Stimulated activated CD8-positive, alpha-beta memory T cell treated with anti-CD3 and anti-CD28 coated beads, Interleukin-15, amount 100 ng/mL, for 1 hour (primary cell): ENCODE data around the gene PEAR1.

Source experiments
- DNase-seq: peaks from one replicate; pipeline ENCODE4 v3.0.0-alpha.2; 2020; ENCODE audit warnings: low read depth

Gene PEAR1, protein sequence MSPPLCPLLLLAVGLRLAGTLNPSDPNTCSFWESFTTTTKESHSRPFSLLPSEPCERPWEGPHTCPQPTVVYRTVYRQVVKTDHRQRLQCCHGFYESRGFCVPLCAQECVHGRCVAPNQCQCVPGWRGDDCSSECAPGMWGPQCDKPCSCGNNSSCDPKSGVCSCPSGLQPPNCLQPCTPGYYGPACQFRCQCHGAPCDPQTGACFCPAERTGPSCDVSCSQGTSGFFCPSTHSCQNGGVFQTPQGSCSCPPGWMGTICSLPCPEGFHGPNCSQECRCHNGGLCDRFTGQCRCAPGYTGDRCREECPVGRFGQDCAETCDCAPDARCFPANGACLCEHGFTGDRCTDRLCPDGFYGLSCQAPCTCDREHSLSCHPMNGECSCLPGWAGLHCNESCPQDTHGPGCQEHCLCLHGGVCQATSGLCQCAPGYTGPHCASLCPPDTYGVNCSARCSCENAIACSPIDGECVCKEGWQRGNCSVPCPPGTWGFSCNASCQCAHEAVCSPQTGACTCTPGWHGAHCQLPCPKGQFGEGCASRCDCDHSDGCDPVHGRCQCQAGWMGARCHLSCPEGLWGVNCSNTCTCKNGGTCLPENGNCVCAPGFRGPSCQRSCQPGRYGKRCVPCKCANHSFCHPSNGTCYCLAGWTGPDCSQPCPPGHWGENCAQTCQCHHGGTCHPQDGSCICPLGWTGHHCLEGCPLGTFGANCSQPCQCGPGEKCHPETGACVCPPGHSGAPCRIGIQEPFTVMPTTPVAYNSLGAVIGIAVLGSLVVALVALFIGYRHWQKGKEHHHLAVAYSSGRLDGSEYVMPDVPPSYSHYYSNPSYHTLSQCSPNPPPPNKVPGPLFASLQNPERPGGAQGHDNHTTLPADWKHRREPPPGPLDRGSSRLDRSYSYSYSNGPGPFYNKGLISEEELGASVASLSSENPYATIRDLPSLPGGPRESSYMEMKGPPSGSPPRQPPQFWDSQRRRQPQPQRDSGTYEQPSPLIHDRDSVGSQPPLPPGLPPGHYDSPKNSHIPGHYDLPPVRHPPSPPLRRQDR

DNA sequence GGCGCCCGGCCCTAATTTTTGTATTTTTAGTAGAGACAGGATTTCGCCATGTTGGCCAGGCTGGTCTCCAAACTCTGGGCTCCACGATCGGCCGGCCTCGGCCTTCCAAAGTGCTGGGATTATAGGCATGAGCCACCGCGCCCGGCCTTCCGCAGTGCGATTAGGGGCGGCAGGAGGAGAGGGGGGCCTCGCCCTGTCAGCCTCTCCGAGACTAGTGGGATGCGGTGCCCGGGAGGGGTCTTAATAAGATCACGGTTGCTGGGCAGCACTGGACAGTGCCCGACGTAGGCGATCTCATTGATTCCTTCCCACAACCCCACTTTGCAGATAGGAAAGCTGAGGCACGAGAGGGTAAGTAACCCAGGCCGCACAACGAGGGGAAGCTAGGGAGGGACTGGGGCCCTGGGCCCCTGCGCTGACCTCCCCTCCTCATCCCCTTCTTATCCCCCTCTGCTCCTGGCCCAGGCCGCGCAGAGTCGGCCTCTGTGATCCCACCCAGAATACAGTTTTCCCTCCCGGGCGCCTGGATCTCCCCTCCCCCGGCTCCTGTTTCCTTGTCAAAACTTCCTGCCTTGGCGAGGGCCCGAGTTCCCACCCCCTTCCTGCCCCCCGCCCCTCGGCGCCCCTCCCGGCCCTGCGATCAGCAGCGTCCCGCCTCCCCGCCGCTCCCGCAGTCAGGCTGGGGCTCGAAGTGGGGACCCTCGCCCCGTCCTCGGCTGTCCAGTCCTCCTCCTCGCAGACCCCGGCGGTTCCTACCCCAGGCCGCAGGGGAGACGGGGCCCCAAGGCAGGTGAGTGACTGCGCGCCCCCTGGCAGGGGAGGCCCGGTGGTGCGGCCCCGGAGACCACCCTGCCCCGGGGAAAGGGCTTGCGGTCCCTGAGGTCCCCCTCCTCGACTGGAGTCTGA is at the start of gene PEAR1:
Gene PEAR1, plus strand, starts transcription at position 671 of the 906 bp plus-strand sequence. CDS start 10,209 bp downstream, outside the sequence.
- no peak for DNase-seq

DNA sequence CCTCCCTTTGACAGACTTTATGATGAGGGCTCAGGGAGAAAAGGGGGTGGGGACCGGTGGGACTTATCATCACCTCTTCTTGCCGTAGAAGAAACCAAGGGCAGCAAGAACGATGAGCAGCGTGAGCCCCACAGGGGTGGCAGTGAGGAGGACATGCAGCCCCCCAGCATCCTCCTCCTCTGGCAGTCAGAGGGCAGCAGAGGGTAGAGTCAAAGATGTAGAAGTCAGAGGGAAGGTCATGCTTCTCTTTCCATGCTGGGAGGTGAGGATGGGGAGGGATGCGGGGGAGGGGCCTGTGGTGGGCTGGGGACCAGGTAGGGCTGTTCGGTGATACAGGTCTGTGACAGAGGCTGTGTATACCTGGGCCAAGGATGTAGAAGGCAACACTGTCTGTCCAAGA is 49.4 kb upstream of the PEAR1 start:
- no peak for DNase-seq

DNA sequence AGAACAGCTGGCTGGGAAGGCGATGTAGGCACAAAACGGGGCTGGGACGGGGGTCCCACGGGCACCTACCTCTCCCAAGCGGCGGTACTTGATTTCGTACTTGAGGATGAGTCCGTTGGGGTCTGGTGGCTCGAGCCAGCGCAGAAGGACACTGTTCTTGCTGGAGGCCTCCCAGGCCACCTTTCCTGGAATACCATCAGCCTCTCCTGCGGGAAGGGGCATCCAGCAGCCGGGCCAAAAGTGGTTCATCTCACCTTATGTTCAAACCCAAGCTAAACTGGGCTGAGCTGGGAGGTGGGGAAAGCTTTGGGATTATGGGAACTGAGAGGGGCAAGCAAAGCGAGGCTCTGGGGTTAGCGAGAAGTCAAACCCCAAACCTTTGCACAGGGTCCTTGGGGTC is 48.9 kb upstream of the PEAR1 start:
- DNase-seq, result no peak

DNA sequence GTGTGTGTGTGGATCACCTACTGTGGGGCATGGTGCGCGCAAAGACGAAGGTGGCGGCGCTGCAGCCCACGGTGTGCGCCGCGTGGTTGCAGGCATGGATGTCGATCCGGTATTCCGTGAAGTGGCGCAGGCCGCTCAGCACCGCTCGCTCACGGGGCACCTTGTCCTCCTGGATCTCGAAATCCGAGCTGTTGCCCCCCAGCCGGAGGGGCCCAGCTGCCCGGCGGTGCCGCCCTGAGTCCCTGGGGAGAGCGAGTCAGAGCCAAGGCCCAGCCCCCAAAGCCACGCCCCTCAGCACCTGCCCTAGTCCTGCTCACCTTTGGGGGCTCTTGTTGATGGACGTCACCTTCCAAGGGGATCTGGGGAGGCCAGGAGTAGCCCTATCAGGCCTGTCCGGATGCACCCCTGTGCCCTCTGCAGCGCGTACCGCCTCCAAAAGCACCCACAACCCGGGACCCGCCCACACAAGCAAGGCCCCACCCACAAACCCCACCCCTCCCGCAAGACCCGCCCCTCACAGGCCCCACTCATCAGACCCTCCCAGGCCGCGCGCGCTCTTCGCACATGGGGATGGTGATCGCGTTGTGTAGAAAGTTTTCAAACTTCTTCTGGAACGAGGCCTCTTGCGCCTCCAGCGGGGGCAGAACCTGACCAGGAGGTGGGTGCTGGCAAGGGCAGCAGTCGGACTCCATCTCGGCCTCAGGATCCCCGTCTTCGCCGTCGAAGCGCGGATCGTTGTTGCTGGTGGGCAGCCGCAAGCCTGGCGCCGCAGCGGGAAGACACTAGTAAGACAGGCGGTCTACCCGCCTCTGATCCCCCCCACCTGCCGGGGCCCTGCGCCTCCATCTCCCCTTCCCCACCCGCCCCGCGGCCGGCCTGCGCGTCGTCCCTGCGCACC is 48.2 kb upstream of the PEAR1 start:
- DNase-seq, result no peak

DNA sequence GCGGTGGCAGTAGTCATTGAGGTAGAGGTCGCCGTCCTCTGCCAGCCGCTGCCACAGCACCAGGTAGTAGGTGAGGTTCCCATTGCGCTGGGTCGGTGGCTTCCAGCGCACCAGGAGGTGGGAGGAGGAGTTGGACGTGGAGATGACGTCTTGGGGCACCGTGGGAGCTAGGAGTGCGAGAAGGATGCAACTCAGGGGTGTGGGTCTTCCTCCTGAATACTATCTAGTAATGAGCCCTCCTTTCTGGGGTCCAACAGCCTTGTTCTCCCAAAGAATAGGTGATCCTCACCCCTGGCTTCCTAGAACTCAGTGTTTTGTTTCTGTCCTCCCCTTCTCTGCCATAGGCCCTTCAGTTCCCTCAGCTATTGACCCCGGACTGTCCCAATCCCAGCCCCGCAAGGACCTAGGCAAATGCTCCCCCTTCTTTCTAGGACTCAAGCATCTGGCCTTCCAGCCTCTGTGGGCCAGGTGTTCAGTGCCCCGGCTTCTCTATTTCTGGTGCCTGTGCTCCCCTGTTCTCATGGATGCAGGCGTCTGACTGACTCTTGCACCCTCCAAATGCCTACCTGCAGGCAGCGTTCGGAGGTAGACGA is 47.5 kb upstream of the PEAR1 start:
- no peak for DNase-seq

DNA sequence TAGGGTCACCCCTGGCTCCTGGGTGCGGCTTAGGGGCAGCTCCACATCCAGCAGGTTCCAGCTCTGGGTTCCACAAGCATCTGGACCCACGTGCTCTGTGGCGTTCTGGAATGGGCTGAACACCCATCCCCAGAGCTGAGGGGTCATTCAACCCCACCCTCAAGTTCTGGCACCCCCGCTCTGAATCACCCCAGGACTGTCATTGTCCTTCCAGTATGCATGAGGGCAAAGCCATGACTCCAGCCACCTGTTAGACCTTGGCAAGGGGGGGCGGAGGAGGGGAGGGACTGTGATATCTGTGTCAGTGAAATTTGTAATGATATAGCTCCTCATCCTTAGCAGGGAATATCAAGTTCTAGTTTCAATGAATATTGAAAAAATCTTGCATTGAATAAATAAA is 46.9 kb upstream of the PEAR1 start:
- DNase-seq, result no peak

DNA sequence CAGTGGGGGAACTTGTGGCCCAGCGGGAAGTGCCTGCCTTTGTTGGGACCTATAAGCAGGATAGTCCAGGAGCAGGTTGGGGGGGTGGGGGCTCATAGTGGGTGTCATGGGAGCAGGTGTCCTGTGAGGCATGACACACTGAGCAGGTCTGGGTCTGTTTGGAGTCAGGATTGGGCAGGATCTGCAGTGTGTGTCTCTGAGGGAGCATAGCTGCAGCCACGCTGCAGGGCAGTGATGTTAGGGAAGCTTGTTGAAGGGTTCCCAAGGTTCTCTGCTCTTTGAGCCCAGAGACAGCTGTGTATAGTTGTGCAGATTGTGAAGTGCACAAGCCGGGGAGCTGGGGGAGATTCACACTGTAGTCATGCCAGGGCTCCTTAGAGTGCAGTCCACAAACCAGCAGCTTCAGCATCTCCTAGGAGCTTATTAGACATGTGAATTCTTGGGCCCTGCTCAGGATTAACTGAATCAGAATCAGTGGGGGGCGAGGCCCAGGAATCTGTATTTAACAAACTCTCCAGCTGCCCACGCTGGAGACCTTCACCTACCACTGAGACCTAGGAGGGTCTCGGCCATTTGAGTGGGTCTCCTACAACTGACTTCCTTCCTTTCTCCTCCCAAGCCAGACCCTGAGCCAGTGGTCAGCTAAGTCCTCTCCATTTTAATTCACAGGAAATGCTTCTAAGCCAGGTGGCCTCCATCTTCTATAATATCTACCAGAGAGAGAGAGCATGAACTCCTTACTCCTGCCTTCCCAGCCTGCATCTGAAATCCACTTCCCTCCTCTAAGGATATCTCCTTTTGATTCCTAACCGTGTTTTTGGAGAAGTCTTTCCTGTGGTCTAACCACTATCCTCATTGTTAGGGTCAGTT is 45.7 kb upstream of the PEAR1 start:
- DNase-seq, result no peak

DNA sequence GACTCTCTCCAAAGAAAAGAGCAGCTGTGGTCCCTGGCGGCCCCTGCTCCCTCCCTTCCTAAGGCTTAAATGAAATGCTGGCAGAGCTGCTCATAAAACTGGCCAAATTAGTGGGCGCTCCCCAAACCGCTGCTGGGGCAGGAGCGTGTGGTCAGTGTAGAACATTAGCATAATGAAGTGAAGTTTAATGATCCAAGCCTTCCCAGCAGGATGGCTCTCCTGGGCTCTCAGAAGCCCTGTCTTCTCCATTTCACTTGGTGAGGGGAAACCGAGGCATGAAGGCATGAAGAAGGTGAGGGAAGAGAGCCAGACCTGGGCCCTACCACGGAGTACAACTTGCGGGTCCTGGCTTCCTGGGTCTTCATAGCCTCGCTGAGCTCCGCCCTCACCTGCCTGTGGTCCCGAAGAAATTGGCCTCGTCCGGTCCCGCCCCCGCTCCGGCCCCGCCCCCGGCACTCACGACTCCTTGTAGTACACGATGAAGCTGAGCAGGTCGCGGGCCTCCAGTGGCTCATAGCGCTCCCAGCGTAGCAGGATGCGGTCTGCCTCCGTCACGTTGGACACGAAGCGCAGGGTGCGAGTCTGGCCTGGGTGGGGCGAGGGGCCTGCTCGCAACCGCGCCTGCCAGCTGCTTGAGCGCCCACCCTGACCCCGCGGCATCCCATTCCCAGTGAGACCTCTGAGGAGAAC is 44.9 kb upstream of the PEAR1 start:
- peak; percentile 53 for DNase-seq

DNA sequence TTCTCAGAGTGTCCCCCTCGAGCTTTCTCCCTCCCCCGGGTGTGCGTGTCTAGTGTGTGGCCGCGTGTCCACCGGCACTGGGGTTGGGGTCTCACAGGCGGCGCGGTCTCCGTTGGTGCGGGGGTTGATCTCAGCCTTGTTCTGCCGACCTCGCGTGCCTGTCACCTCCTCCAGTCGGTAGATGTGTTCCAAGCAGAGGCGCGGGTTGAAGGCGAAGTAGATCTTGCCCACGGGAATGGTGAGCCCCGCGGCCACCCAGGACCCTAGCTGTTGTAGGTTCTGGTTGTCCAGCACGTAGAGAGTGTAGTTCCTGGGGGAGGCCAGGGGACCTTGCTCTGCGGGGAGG is 44.4 kb upstream of the PEAR1 start:
- no peak for DNase-seq

DNA sequence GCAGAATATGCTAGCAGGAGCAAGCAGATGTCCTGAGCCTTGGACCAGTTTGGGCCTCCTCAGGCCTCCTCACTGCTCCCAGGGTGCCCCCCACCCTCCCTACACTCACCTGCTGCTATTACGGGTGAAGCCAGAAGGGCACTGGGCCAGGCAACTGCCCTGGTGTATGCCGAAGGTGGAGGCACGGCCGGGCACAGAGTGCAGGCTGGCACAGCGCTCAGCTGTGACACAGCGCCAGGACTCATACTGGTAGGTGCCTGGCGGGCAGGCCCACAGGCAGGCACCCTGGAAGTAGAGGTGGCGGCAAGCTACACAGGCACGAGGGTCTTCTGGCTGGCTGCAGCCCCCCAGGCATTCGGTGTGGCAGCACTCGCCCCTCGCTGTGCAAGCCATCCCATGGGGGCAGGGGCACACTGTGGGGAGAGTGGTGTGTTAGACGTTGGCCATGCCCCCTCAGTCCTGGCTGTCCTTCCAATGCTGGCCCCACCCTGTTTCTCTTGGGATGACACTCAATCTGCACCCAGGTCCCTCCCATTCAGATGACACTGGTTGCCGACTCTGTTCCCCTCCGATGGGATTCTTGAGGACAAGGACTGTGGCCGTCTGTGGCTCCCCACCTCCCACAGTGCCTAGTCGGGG is 41.6 kb upstream of the PEAR1 start:
- DNase-seq, result no peak

DNA sequence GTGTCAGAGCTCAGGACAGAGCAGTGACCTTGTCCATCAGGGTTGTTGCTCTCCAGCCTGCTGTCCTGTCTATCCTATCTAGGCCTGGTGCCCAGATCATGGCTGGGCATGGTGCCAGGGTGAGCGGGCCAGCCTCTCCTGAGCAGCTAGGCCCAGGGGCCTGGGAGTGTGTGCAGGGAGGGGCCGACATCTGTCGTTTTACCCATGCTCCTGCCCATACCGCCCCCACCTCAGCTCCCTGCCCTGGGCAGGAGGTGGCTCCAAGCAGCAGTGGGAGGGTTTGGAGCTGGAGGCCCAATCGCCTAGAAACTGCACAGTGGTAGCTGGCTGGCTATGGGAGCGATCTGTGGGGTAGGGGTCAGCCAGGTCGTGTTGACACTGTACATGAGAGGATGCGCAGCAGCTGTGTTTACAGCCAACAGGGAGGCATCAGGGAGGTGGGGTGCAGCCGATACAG is 41.1 kb upstream of the PEAR1 start:
- DNase-seq, result no peak

DNA sequence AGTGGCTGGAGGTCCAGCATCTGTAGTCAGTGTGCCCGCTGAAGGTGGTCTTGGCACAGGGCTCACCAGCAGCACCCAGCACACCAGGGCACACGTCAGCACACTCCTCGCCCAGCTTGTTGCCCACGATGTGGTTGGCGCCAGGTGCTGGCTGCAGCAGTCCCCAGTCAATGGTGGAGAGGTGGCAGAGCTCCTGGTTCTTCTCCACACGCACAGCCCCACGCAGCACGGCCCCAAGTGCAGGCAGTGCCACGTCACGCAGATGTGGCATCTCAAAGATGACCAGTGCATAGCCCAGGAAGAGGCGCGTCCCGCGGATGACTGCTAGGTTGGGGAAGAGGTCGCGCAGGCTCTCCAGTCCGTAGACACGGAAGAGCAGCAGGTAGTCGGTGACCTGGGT is 39.8 kb upstream of the PEAR1 start:
- no peak for DNase-seq

DNA sequence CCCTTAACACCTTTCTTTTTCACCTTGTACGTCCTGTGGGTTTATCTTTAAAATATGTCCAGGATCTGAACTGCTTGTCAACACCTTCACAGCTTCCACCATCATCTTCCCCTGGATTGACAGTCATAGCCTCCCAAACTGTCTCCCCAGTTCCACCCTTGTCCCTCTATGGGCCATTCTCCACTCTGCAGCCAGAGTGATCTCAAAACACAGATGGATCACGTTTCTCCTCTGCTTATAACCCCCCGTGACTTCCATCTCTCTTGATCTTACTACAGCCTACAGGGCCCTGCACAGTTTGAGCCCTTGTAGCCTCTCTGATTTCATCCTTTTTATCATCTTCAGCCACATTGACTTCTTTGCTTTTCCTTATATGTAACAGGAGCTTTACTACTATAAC is 38.9 kb upstream of the PEAR1 start:
- DNase-seq, result no peak

DNA sequence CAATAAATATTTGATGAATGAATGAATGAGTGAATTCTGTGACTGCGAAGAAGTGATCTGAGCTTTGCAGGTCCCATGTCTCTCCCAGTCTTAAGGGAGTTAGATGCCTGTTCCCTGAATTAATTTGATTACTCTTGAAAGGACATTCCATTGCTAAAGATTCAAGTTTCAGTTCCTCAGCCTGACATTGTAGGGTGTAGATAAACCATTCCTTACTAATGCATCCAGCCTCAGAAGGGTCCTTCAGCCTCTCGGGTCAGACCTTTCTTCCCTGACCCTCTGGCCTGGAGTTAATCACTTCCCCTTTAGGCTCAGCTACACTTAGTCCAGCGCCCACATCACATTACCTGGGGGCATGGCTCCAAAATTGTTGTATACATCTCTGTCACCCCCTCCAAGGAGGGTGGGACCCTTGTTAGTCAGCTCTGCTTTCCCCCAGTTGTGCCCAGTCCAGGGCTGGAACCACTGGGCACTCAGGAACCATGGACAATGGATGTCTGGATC is 37.2 kb upstream of the PEAR1 start:
- no peak for DNase-seq

DNA sequence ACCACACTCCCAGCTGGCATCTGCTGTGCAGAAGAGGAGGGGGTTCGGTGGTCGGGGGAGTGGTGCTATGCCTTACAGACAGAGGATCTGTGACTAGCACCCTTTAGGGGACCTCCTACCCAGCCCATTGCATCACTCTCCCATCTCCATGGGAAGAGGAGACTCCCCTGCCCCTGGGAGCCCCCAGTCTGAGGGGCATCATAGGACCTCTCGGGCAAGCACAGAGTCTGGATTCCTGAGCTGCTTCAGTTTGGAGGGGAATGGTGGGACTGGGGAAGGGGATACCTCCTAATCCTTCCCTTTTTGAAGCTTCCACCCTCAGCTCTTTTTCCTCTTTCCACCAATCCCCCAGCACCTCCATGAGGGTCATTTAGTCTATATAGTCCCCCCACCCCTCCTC is 36.0 kb upstream of the PEAR1 start:
- no peak for DNase-seq

DNA sequence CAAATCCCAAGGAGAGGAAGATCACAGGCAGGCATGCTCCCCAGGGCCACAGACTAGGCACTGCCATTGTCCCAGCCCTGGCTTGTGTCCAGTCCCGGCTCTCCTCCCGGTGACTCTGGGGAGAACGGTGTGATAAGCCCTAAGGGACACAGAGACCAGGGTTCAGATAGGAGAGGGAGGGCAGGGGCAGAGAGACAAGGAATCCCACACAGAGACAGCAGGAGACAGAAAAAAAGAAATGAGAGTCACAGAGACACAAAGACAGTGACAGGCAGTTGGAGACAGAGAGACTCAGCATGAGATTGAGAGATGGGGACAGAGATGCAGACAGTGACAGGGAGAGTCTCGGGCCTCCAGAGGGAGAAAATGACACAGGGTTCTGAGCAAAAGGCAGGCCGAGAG is 35.0 kb upstream of the PEAR1 start:
- no peak for DNase-seq

DNA sequence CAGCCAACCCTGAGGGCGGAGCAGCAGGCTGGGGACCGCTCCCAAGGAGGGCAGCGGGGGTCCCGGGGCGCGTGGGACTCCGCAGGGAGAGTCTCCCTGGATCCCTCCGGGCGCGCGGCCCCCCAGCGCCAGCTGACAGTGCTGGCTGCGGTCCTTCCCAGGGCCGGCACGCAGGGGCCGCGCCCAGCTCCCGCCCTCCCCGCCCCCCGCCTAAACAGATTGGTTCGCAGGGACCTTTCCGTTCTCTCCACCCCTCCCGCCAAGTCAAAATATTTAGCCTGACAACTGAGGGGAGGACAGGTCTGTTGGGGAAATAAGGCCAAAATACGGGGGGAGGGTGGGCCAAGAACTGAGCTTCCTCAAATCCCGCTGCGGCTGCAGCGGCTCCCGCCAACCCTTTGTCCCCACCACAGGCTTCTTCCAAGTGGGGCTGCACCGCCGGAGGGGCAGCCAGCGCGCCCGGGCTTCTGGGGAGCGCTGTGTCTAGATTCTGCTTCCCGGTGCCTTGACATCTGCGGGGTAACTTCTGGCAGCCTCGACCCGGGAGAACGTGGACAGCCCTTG is 34.5 kb upstream of the PEAR1 start, which contains the start of gene INSRR:
Gene INSRR, minus strand, starts transcription at position 159 of the 564 bp plus-strand sequence. CDS start 496 bp downstream, outside the sequence.
- DNase-seq, result no peak
